Fibroblast of skin of abdomen (primary cell): ENCODE data around the gene ADAP1.

Experiments
- DNase-seq: peaks from one replicate; pipeline ENCODE4 v3.0.0-alpha.2; 2013

ADAP1 gene

GRCh38 chr7:908159-908581 lies 46.3 kb downstream of the ADAP1 start:
- no peak for DNase-seq

- DNase-seq, result no peak
Measured at GRCh38 chr7:907158-907980, 47.1 kb downstream of the ADAP1 start.

GRCh38 chr7:906776-907157 lies 47.7 kb downstream of the ADAP1 start:
- no peak for DNase-seq

GRCh38 chr7:904847-905246 lies 49.6 kb downstream of the ADAP1 start:
- DNase-seq, result peak; percentile 16

- no peak for DNase-seq
Measured at GRCh38 chr7:903921-904755, 50.3 kb downstream of the ADAP1 start.

- no peak for DNase-seq
Measured at GRCh38 chr7:902996-903395, 51.5 kb downstream of the ADAP1 start.

GRCh38 chr7:901388-902154 lies 52.9 kb downstream of the ADAP1 start:
- DNase-seq, result peak; percentile 74

GRCh38 chr7:901041-901387 lies 53.5 kb downstream of the ADAP1 start:
- DNase-seq, result no peak

GRCh38 chr7:900331-901040 lies 54.0 kb downstream of the ADAP1 start:
- DNase-seq, result no peak

GRCh38 chr7:899806-900205 lies 54.7 kb downstream of the ADAP1 start:
- DNase-seq, result no peak

- DNase-seq, result no peak
Measured at GRCh38 chr7:898855-899681, 55.4 kb downstream of the ADAP1 start.

- no peak for DNase-seq
Measured at GRCh38 chr7:898460-898854, 56.0 kb downstream of the ADAP1 start.

- DNase-seq, result no peak
Measured at GRCh38 chr7:897771-898376, 56.6 kb downstream of the ADAP1 start.

- no peak for DNase-seq
Measured at GRCh38 chr7:897086-897485, 57.4 kb downstream of the ADAP1 start.

- no peak for DNase-seq
Measured at GRCh38 chr7:896346-897075, 58.0 kb downstream of the ADAP1 start.

- DNase-seq, result no peak
Measured at GRCh38 chr7:895451-896052, 58.9 kb downstream of the ADAP1 start.

- no peak for DNase-seq
Measured at GRCh38 chr7:894927-895450, 59.5 kb downstream of the ADAP1 start.

GRCh38 chr7:894164-894867 lies 60.2 kb downstream of the ADAP1 start:
- no peak for DNase-seq

GRCh38 chr7:893686-894085 lies 60.8 kb downstream of the ADAP1 start:
- DNase-seq, result no peak
